Glomerular visceral epithelial cell (primary cell): Measurements from ENCODE around the gene FAM114A1.

Source experiments
- DNase-seq: peaks from one replicate; pipeline ENCODE4 v3.0.0-alpha.2; 2016; ENCODE audit errors: extremely low spot score

Gene FAM114A1

GRCh38 chr4:38859501-38859900 is 8.1 kb upstream of the FAM114A1 start:
- peak; percentile 74 for DNase-seq

- peak; percentile 27 for DNase-seq
Observed at GRCh38 chr4:38860788-38861424, 6.7 kb upstream of the FAM114A1 start.

- DNase-seq: no peak
Observed at GRCh38 chr4:38861791-38862190, 5.8 kb upstream of the FAM114A1 start.

GRCh38 chr4:38865445-38865844 is 2.2 kb upstream of the FAM114A1 start:
- no peak for DNase-seq

- no peak for DNase-seq
Observed at GRCh38 chr4:38866973-38867477, 581 bp upstream of the FAM114A1 start.

GRCh38 chr4:38868059-38868960 is 704 bp downstream of the FAM114A1 start:
- peak; percentile 21 for DNase-seq

- DNase-seq: no peak
Observed at GRCh38 chr4:38869511-38869910, 1.9 kb downstream of the FAM114A1 start.

GRCh38 chr4:38870098-38870808 is 2.6 kb downstream of the FAM114A1 start:
- DNase-seq: no peak

GRCh38 chr4:38871593-38871992 is 4.0 kb downstream of the FAM114A1 start:
- DNase-seq: no peak

- no peak for DNase-seq
Observed at GRCh38 chr4:38872620-38873019, 5.0 kb downstream of the FAM114A1 start.

GRCh38 chr4:38873290-38873944 is 5.8 kb downstream of the FAM114A1 start:
- no peak for DNase-seq

- no peak for DNase-seq
Observed at GRCh38 chr4:38876636-38877035, 9.0 kb downstream of the FAM114A1 start.

GRCh38 chr4:38884254-38884653 is 16.6 kb downstream of the FAM114A1 start:
- no peak for DNase-seq

- DNase-seq: peak; percentile 49
Observed at GRCh38 chr4:38889143-38889542, 21.5 kb downstream of the FAM114A1 start.

- DNase-seq: no peak
Observed at GRCh38 chr4:38891051-38891983, 23.7 kb downstream of the FAM114A1 start.

GRCh38 chr4:38894322-38894982 is 26.8 kb downstream of the FAM114A1 start:
- DNase-seq: no peak

GRCh38 chr4:38896940-38897339 is 29.3 kb downstream of the FAM114A1 start:
- DNase-seq: no peak

GRCh38 chr4:38898245-38898644 is 30.6 kb downstream of the FAM114A1 start:
- DNase-seq: no peak

GRCh38 chr4:38902221-38902620 is 34.6 kb downstream of the FAM114A1 start:
- no peak for DNase-seq

GRCh38 chr4:38902695-38903094 is 35.1 kb downstream of the FAM114A1 start:
- peak; percentile 26 for DNase-seq
